Activated T-cell treated with anti-CD3 and anti-CD28 coated beads for 24 hours (primary cell): Measurements from ENCODE around the gene TRIM7.
"Not testable (repeated sequence)": the region's sequence is repeated elsewhere in the genome, so short reads cannot be mapped to it uniquely, and the experiment has no call there.

Experiments
- DNase-seq: peaks from one replicate; pipeline ENCODE4 v3.0.0-alpha.2; 2020; ENCODE audit warnings: low read depth

Gene TRIM7

DNA sequence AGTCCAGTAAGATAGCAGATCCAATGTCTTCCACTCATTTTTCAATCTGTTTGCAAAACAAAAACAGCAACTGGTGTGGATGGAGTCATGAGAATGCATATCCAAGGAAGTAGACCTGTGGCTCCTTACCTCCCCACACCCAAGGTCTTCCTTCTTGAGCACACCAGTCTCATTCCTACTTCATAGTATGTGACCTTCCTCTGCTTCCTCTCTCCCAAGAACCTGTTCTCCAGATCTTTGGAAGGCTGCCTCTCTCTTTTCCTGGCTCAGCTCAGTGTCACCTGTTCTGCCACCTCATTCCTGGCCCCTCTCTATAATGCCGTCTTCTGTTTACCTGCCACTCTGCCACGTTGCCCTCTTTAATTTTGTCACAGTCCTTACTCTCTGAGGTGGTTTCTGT lies 7.9 kb upstream of the TRIM7 start:
- no peak for DNase-seq

GRCh38 chr5:181212080-181212479 lies 7.1 kb upstream of the TRIM7 start:
- no peak for DNase-seq

DNA sequence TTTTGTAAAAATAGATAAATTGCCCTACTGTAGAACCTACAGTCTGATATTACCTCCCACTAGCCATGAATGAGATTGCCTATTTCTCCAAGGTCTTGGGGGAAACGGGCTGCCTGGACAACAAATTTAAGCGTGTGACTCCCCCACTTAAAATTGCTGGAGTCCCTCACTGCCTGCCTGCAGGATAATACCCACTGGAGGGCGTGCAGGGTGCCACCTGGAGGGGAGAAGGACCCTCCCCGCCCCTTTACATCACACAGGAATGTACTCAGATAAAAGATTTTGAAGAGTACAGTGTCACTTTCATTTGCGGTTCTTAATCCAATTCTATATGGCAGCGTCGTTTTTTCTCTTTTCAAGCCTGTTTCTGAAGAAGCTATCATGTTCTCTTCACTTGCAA lies 6.2 kb upstream of the TRIM7 start:
- DNase-seq: no peak

DNA sequence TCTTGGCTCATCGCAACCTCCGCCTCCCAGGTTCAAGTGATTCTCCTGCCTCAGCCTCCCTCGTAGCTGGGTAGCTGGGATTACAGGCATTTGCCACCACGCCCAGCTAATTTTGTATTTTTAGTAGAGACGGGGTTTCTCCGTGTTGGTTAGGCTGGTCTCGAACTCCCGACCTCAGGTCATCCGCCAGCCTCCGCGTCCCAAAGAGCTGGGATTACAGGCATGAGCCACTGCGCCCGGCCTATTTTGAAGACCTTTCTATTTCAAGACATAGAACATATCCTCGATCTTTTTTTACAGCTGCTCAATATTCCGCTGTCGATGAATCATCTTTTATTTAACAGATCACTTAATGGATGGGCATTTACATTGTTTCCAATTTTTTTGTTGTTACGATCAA lies 5.7 kb upstream of the TRIM7 start:
- not testable (repeated sequence) for DNase-seq

GRCh38 chr5:181210148-181210547 lies 5.2 kb upstream of the TRIM7 start:
- DNase-seq: not testable (repeated sequence)

- not testable (repeated sequence) for DNase-seq
Measured at GRCh38 chr5:181209006-181209405, 4.0 kb upstream of the TRIM7 start.

DNA sequence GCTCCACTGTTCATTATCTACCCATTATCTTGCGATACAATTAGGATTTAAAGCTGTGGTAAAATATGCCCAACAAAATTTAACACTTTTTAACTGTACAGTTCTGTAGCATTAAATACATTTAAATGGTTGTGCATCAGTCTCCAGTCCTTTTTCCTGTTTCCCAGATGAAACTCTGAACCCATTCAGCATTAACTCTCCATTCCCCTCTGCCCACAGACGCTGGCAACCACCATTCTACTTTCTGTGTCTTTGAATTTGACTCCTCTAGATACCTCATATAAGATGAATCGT lies 2.9 kb upstream of the TRIM7 start:
- no peak for DNase-seq

DNA sequence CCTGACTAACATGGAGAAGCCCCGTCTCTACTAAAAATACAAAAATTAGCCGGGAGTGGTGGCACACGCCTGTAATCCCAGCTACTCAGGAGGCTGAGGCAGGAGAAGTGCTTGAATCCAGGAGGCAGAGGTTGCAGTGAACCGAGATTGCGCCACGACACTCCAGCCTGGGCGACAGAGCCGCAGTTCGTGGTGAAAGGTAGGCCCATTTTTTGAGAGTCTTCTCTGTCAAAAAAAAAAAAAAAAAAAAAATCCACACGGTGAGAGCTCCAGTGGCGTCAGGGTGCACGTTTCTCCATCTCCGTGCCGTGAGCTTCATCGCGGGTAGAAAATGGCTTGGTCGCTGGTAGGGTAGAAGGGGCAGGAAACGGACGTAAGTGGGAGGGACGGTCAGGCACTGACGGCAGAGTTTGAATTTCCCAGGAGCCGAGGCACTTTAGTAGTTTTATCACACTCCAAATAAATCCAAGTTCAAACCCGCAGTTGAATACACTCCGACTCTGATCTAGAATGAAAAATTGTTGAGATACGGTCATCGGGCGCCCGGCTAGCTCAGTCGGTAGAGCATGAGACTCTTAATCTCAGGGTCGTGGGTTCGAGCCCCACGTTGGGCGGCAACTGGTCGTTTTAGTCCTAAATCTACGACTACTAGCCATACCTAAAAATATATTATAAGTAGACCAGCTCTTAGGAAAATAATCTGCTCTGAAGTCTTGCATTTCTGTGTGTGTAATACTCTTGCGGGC lies 2.4 kb upstream of the TRIM7 start:
- DNase-seq: peak; percentile 87

GRCh38 chr5:181205761-181206649 lies 1.0 kb upstream of the TRIM7 start:
- DNase-seq: no peak

DNA sequence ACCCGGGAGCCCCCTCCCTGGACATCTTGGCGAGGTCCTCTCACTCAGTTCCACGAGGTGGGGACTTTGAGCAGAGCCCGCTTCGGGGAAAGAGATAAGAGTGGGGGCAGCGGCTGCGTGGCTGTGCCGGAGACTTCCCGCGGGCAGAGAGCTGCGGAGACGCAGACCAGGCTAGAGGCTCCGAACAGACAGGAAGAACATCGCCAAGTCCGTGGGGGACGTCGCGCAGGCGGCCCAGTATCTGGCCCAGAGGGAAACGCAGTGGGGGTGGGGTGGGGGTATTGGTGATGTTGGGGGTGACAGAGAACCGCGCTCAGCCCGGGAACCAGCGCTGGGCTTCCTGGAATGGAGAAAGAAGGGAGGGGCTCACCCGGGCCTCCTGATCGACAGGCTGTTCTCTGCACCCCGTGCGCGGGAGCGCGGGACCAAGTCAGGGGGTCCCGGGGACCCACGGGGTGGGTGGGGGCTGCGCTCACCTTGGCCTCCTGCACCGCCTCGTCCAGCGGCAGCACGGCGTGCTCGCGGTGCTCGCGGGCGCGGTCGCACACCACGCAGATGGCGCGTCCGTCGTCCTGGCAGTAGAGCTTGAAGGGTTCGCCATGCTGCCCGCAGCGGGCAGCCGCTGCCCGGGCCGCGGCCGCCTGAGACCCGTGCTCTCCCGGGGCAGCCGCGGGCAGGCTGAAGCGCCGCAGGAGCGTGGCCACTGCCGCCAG lies 727 bp downstream of the TRIM7 start:
- DNase-seq: no peak

DNA sequence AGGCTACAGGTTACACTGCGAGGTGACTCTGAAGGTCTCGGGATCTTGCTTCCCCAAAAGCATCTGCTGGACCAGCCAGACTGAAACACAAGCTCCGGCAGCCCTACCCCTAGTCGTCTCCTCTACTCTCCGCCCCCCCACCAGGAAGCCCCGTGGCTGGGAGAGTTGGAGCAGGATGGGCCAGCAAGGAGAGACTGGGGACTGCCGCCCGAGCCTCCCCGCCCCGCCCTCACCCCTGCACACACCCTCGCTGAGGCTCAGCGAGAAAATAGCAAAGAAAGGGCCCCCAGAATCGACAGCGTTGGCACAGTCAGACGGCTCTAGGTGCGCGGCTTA lies 1.3 kb downstream of the TRIM7 start:
- DNase-seq: no peak

- DNase-seq: no peak
Measured at GRCh38 chr5:181203093-181203711, 1.8 kb downstream of the TRIM7 start.

- DNase-seq: no peak
Measured at GRCh38 chr5:181200816-181201215, 4.2 kb downstream of the TRIM7 start.

GRCh38 chr5:181199881-181200638 lies 4.9 kb downstream of the TRIM7 start:
- no peak for DNase-seq

DNA sequence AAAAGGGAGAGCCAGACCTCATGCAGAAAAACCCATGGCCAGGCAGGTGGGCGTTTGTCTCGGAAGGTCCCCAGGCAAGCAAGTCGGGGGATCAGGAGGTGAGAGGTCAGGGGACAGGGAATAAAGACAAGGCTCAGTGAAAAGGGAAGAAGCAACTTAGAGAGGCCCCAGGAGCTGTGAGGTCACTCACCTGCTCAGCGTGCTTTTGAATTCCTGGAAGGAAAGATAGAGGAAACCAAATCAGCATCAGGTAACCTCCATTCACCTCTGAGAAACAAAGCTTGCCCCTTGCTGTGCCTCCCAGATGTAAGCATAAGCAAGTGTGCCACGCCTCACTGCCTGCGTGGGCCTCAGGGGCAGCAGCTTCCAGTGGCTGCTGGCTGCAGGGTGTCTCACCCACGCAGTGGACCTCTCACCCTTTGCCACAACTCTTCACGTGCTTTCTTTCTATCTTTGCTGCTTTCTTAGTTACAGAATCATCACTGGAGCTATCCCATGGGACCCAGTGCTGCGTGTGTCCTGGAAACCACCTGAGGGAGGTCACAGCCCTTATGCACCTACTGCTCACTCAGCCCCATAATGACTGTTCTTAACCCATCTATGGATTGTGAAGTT lies 6.0 kb downstream of the TRIM7 start:
- DNase-seq: no peak

DNA sequence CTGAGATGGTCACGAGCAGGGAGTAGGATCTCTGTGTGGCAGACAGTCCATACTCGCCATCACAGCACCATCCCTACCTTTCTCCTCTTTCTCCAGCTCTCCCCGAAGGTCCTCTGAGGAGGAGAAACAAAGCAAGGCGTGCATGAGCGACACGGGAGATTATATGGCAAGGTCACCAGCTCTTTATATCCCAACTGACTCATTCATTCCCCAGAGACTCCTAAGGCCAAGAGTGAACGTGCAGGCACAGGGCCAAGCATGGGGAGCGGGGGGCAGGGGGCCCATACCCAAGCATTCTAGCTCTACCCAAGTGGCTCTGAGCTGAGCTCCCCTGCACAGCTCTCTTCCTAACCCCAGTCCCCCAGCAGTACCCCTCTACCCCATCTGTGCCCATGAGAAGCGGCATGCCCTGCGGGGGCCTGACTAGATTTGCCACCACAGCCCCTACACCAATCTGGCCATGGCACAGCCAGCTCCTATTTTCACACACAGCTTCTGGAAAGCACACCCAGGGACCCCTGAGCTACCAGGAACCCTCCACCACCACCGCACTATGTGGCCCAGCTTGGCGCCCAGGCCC lies 6.8 kb downstream of the TRIM7 start:
- no peak for DNase-seq

DNA sequence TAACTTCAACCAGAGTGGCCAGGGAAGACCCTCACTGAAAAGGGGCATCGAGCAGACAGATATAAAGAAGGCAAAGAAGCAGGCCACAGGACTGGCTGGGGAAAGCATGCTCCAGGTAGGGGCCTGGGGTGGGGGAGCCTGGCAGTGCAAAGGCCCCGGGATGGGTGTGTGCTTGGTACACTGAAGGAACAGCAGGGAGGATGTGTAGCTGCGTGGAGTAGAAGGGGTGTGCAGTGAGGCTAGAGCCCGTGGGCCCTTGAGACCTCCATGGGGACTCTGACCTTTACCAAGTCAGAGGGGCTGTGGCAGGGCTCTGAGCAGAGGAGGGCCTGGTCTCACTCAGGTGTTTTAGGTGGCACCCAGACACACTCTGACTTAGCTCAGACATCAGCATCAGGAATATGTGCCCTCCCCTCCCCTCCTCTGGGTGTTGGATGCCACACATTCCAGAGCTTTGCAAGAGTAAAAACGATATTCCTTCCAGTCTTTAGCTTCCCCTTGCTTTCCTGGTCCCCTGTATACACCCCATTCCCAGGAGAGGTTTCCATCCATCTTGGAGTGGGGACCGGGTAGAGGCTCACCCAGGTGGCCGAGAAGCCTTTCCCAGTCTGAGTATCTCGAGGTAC lies 7.6 kb downstream of the TRIM7 start:
- no peak for DNase-seq

DNA sequence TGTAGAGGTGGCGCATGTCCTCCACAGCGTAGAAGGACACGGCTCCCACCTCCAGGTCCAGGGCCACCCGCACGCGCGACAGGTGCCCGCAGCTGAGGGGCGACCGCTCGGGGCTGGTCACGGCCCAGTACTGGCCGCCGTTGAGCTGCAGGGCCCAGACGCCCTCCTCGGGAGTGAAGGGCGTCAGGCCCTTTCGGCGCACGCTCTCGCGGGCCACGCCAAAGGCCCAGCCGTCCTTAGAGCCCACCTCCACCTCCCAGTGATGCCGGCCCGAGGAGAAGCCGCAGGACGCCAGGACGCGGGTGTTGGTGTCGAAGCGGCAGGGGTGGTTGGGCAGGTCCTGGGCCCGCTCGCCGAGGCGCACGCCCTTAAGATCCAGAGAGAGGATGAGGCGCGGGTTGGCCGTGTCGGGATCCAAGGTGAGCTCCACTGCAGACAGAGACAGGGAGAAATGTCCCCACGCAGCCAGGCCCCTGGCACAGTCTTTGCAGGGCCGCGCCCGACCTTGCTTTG lies 9.7 kb downstream of the TRIM7 start:
- DNase-seq: no peak

GRCh38 chr5:181194489-181195248 lies 10.3 kb downstream of the TRIM7 start:
- DNase-seq: no peak

- DNase-seq: no peak
Measured at GRCh38 chr5:181193656-181194055, 11.3 kb downstream of the TRIM7 start.
